Tongue (tissue), 2 donors: ENCODE measurements around the gene CST8. TPM values are rescaled to one million over a fixed set of nuclear protein-coding genes. Genes with fewer than 3 reads are reported as not detected.

Source experiments
- DNase-seq: peaks from one replicate; pipeline ENCODE4 v3.0.0-alpha.2; 2015
- total RNA-seq: library from RNA; depleted of rRNA; stranded (reverse); fragments of >200 nt; gene quantifications from one replicate; pipeline ENCODE4 v1.2.3, GENCODE V29; 2014

CST8 gene
- total RNA-seq, 1 donor from 2014 or later = not detected

DNA sequence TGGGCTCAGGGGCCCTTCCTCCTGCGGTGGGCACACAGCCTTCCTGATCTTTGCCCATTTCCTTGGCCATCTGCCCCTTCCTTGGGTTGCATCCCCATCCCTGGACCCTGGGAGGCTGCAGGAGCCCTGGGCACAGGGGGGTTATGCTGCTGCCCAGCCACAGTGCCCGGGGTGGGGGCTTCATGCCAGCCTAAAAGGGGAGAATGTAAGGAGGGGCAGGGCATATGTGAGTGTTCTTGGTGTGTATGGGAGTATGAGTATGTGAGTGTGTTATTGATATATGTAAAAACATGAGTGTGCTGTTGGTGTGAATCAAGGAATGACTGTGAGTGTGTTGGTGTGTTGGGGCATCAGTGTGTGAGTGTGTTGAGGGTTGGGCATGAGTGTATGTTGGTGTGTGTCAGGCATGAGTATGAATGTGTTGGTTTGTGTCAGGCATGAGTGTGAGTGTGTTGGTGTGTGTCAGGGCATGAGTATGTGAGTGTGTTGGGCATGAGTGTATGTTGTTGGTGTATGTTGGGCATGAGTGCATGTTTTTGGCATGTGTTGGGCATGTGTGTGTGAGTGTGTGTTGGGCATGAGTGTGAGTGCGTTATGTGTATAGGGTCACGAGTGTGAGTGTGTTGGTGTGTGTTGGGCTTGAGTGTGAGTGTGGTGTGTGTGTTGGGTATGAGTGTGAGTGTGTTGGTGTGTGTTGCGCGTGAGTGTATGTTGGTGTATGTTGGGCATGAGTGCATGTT, 14.7 kb upstream of the CST8 start:
- no peak for DNase-seq

DNA sequence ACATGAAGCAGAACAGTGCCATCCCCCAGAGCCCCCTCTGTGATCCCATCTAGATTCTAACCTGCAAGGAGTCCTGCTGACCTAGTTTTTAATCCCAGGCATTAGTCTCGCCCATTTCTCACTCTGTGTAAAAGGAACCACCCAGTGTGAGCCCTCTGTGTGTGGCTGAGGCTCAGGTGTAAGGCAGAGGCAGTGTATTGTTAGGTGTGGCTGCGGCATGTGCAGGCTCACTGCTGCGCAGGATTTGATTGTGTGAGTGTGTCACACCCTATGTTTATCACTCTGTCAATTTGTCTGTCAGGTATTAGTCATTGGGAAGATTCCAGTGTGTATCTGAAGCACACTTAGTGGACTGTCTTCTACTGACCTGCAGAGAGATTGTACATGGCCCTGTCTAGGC, 13.7 kb upstream of the CST8 start:
- no peak for DNase-seq

DNA sequence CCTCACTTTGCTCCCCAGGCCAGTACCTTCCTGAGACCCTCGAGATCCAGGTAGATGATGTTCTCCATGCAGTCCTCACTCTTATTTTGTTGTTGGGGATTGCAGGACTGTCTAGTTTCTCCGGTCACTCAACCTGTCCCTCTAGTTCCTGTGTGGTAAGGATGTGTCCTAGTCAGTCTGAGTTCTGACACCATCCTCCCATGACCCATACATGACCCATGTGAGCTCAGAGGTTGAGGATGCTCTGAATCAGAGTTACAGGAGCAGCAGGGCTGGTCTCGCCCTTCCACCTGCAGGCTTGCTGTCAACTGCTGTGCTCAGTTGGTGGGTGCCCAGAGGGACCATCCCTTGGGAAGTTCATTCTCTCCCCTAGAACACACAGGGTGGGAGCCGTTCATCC, 11.9 kb upstream of the CST8 start:
- no peak for DNase-seq

DNA sequence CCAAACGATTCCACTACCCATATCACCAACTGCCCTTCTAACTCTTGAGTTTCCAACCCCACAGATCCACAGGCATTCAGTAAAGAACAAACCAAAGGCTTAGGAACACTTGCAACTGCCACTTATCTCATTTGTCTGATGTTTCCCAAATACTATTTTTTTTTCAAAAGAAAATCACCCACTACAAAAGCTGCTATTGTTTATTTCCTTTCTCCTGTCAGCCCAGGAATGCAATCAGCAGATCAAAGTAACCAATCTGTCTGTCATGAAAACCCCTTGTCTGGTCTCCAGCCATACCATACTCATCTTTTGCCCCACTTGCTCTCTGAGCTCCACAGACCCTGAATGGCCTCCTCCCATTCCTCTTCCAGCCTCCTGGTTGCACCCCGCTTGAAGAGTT, 8.8 kb upstream of the CST8 start:
- DNase-seq = no peak

DNA sequence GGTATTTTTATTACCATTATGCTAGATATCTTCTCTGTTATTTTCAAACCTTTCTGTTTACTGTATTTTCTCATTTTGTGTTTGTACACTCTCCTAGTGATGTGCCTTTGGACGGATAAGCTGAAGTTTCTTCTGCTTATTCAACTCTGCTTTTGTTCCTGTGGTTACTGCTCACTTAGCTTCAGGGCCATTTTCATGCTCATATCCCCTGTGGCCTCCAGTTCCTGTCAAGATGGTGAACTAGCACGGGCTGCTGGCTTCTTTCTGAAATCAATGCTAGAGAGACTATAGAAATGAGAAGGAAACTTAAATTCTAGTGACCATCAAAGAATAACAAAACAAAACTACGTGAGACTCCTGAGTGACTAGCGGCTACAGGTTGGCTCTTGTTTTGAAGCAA, 6.8 kb upstream of the CST8 start:
- DNase-seq = no peak

DNA sequence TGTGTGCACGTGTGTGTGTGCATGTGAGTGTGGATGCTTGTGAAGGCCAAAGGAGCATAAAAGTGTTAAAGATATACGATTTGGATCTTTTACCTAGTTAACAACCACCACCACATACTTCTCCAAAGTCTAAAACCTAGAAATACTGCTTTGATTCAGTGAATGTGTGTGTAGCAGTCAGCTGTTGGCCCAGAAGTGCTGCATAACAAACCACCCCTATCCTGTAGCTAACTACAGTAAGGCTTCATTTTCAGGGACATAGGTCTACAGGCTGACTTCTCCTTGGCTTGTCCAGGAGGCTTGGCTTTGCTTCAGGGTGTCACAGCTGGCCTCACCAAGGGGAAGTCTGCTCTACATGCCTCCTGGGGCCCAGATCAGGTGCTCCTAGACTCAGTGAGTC, 2.4 kb upstream of the CST8 start:
- no peak for DNase-seq

DNA sequence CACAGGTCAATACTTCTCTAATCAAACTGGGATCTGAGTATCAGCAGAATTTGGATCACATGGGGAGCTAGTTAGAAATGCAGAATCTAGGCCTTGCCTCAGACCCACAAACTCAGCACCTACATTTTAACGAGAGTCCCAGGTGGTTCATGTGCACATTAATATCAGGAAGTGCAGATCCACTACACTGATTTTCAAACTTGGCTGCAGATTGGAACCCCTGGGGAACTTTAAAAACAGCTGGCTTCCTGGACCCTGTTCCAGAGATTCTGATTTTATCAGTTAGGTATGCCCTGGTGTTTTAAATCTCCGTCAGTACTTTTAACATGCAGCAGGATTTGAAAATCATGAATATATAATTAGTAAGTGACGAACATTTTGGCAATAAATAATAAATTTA, 1.9 kb upstream of the CST8 start:
- DNase-seq = peak; percentile 9

- no peak for DNase-seq
Measured at GRCh38 chr20:23492292-23492691, 1.4 kb downstream of the CST8 start.

DNA sequence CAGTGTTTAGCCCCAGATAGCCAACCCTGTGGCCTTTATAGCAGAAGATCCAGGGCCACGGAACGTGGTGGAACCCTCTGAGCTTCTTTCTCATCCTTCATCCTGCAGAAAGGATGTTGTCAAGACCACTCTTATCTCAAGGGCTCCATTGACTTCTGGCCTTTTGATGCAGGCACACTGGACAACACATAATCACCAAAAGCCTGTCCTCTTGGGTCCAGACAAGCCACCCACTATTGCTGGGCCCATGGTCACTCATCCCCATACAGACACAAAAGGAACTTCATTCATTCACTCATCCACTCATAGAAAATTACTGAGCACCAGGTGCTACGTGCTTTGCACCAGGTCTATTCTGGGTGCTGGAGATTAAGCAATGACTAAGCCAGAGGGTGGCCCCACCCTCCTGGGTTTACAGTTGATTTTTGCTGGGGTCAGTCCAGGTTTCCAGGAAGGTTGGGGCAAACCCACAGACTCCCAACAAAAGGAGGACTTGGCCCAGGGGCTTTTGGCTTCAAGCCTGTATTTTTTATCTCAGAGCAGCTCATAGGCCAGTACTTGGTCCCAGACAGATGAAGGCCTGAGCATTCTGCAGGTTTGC, 2.4 kb downstream of the CST8 start:
- no peak for DNase-seq

GRCh38 chr20:23497536-23497935, 6.6 kb downstream of the CST8 start:
- no peak for DNase-seq

GRCh38 chr20:23501926-23502325, 11.0 kb downstream of the CST8 start:
- DNase-seq = no peak

- DNase-seq = no peak
Measured at GRCh38 chr20:23503649-23504048, 12.7 kb downstream of the CST8 start.

GRCh38 chr20:23507346-23507745, 16.4 kb downstream of the CST8 start:
- DNase-seq = peak; percentile 8

DNA sequence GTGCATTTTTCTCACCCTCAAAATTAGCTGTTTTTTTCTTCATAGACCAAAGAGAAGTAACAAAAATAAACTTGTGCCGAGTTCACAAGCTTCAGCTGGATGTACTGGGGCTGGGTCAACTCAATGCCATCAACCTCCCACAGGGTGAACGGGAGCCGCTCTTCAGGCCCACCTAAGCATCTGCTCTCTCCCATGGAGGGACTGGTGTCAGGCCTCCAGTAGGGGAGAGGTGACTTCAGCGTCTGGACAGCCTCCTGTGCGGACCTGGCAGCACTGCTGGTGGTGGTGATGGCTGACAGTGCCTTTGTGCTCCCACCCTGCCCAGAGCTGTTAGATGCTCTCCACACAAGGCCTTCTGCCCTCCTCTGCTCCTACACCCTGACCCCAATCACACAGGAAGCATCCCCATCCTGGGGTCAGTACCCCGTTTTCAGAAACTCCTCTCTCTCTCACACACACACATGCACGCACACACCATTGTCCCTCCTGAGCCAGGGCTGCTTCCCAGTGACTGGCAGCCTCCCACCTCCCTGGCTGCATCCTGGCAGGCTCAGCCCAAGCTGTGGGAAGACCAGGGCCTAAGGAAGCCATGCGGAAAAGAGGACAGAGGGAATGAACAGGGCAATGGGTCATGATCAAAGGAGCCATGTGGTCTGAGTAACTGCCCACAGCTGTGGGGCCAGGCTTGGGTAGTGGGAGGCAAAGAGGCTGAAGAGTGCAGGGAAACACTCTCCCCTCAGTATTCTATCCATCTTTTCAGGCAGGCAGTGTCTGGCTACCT, 17.7 kb downstream of the CST8 start:
- DNase-seq = no peak

DNA sequence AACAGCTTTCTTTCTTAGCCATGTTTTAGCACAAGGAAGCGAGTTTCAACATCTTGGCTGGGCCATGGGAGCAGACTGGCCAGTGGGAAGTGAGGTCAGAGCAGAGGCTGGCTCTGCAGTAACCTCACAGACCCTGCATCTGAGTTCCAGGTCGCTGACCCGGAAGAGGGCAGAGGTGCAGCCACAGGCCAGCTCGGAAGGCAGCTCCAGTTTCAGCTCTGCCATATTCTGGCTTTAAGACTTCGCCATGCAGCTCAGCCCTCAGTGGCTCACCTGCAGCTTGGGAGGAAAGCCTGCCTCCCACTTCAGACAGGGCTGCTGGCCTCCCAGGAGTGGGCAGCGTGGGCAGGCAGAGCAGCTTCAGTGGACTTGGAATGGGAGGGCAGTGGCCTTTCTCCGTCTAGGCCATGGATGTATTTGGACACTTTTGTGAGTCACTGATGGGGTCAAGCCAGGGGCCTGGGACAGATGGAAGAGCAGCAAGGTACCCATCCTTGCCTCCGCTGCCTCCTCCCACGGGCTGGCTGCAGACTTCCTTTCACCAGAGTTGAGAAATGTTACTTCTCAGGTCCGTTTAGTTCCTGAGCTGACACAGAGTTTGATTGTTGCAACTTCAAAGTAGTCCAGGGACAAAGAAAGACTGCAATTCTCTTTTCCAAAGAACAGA, 18.5 kb downstream of the CST8 start:
- DNase-seq = no peak

GRCh38 chr20:23510000-23510590, 19.2 kb downstream of the CST8 start:
- no peak for DNase-seq

DNA sequence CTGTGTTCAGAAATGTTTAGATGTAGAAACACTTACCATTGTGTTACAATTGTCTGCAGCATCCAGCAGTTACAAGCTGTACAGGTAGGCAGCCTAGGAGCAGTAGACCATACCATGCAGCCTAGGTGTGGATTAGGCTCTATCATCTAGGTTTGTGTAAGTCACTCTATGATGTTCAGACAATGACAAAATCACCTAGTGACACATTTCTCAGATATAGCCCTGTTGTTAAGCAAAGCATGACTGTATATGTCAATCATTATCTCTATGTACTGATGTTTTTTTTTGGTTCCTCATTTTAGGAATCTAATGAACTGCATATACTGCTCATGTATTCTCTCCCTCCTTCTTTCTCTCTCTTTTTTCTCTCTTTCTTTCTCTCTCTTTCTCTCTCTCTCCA, 22.2 kb downstream of the CST8 start:
- DNase-seq = no peak

- no peak for DNase-seq
Measured at GRCh38 chr20:23514848-23515247, 23.9 kb downstream of the CST8 start.

- no peak for DNase-seq
Measured at GRCh38 chr20:23515250-23515939, 24.5 kb downstream of the CST8 start.

DNA sequence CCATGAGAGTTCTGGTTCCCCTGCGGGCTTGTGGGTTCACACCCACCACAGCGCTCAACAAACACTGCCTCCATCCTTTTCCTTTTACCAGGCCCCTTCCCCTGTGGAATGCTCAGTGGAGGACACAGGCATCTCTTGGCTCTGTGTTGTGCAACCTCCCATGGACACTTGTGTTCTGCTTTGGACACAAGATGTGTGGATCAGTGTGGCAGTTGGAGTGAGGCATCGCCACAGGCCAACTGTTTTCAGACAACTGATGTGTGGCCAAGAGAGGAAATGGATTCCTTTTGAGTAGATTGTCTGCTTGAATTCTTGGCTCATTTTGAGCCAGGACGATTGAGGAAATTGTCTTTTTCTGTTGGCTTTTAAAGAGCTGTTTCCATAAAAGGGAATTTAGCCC, 26.8 kb downstream of the CST8 start:
- DNase-seq = no peak

DNA sequence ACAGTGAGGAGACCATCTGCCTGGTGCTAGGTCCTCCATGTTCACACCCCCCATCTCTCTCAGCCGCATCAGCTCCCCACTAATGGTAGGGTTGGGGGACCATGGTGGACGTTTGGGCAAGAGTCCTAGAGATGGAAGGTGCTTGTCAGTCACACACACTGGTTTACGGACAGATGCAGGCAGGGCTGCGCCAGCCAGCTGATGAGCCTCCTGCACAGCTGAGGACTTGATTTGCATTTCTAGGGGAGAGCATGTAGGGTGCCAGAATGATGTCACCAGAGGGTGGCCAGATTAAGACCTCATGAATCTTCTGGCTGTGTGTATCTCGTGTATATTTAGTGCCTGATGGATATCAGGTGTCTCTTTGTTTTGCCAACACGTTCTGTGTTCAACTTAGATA, 28.6 kb downstream of the CST8 start:
- DNase-seq = no peak

GRCh38 chr20:23520185-23520584, 29.3 kb downstream of the CST8 start:
- DNase-seq = no peak
